CD8-positive, alpha-beta memory T cell (primary cell): Measurements from ENCODE around the gene ATP8A2. TPM values are rescaled to one million over a fixed set of nuclear protein-coding genes. Genes with fewer than 3 reads are reported as not detected.

Source experiments
- CTCF ChIA-PET: fragments of 350-600 bp; sonication (Branson Sonifier 250); formaldehyde crosslinking; loops from one replicate; lab custom pipeline; 2021; ENCODE audit warnings: antibody characterized with exemption; lab: Charles Lee
- POLR2A ChIA-PET: fragments of 350-600 bp; sonication (Branson Sonifier 250); formaldehyde crosslinking; loops from one replicate; lab custom pipeline; 2021; ENCODE audit warnings: antibody characterized with exemption; lab: Charles Lee
- DNase-seq, 5 donors: peaks; one replicate each; pipeline versions ENCODE4 v3.0.0 to v3.0.0-alpha.2; 2020 to 2022; ENCODE audit warnings: mixed read lengths in 1 of 5
- H3K27ac ChIP-seq: one replicate; pipeline ENCODE4 v1.7.0; 2013; ENCODE audit warnings: low read depth, mild to moderate bottlenecking, low read length, moderate library complexity
- H3K27me3 ChIP-seq: 2 replicates; pipeline ENCODE4 v1.7.0; 2013; ENCODE audit warnings: low read length, mild to moderate bottlenecking; ENCODE audit not compliant: insufficient read depth, poor library complexity, severe bottlenecking
- H3K36me3 ChIP-seq: 2 replicates; pipeline ENCODE4 v1.7.0; 2013; ENCODE audit warnings: mild to moderate bottlenecking, low read length, moderate library complexity; ENCODE audit not compliant: insufficient read depth
- H3K4me1 ChIP-seq: 2 replicates; pipeline ENCODE4 v1.7.0; 2013; ENCODE audit warnings: mild to moderate bottlenecking, low read length, moderate library complexity; ENCODE audit not compliant: insufficient read depth
- H3K4me3 ChIP-seq: 2 replicates; pipeline ENCODE4 v1.7.0; 2013; ENCODE audit warnings: mild to moderate bottlenecking, low read length
- H3K9me3 ChIP-seq: 2 replicates; pipeline ENCODE4 v1.7.0; 2013; ENCODE audit warnings: mild to moderate bottlenecking, low read length
- H3K27ac Mint-ChIP-seq, 8 donors: one replicate each; pipeline ENCODE4 v1.8.0; 2020 to 2021; ENCODE audit warnings: mixed read lengths in 8 of 8, mild to moderate bottlenecking in 6 of 8, inconsistent platforms in 3 of 8, moderate library complexity in 3 of 8
- H3K27me3 Mint-ChIP-seq, 2 donors: one replicate each; pipeline ENCODE4 v1.8.0; 2020 to 2021; ENCODE audit warnings: mixed read lengths in 2 of 2, mild to moderate bottlenecking in 1 of 2, moderate library complexity in 1 of 2
- H3K36me3 Mint-ChIP-seq, 3 donors: one replicate each; pipeline ENCODE4 v1.8.0; 2020 to 2021; ENCODE audit warnings: mixed read lengths in 3 of 3, inconsistent platforms in 1 of 3, mild to moderate bottlenecking in 1 of 3
- H3K4me1 Mint-ChIP-seq, 3 donors: one replicate each; pipeline ENCODE4 v1.8.0; 2020 to 2021; ENCODE audit warnings: mixed read lengths in 3 of 3, inconsistent platforms in 1 of 3, mild to moderate bottlenecking in 1 of 3
- H3K4me3 Mint-ChIP-seq, 7 donors: one replicate each; pipeline ENCODE4 v1.8.0; 2020 to 2021; ENCODE audit warnings: mixed read lengths in 7 of 7, mild to moderate bottlenecking in 6 of 7, moderate library complexity in 4 of 7, inconsistent platforms in 2 of 7
- H3K9me3 Mint-ChIP-seq, 5 donors: one replicate each; pipeline ENCODE4 v1.8.0; 2020 to 2022; ENCODE audit warnings: mixed read lengths in 5 of 5, mild to moderate bottlenecking in 3 of 5, moderate library complexity in 2 of 5, inconsistent platforms in 1 of 5
- polyA plus RNA-seq: library from polyadenylated mRNA; unstranded; fragments of 300-500 nt; fragmentation: Illumina TruSeq; gene quantifications from one replicate; pipeline ENCODE4 v1.2.3, GENCODE V29; 2021
- total RNA-seq, 2 experiments: library from RNA; stranded (reverse); gene quantifications; one replicate each; pipeline ENCODE4 v1.2.3, GENCODE V29; 2021

Gene ATP8A2
- total RNA-seq (under 1 TPM; 0.58 to 0.63 TPM), polyA plus RNA-seq (0.26 TPM)

GRCh38 chr13:25371875-25372283 lies at the start of gene ATP8A2:
TSS of gene ATP8A2 (plus strand) at chr13:25371974. CDS start at chr13:25372213, 239 bp downstream.
- Histone ChIP-seq H3K27ac (no peak within 1 kb of the TSS), H3K36me3 (no peaks in the 10 kb centered on the region), H3K4me3 (no peak within 1 kb of the TSS), H3K27me3 (peaks cover 25% of the 10 kb centered on the region), H3K4me1 (no peaks in the 10 kb centered on the region), H3K9me3 (no peaks in the 10 kb centered on the region)
- Mint-ChIP-seq H3K27ac (no peak within 1 kb of the TSS), H3K4me3 (peak within 1 kb of the TSS; percentile 42 to 68 (median 65)), H3K27me3 (peaks cover 43 to 78% of the 10 kb centered on the region in 2 donors), H3K4me1 (peaks cover 9 to 21% (median 10%) of the 10 kb centered on the region in 3 donors), H3K9me3 (peaks cover 0 to 4% (median 0%) of the 10 kb centered on the region in 5 donors), H3K36me3 (no peaks in the 10 kb centered on the region)
- no peak for DNase-seq
- POLR2A ChIA-PET: no interaction called here
- CTCF ChIA-PET: interaction anchor here (1.6 kb wide), 1 partner anchor 10 kb away, joined by 4 read pairs; no protein-coding TSS in a partner anchor

- Mint-ChIP-seq H3K36me3 (peaks cover 0 to 70% (median 12%) of the 10 kb centered on the region in 3 donors), H3K4me1 (no peaks in the 10 kb centered on the region), H3K9me3 (no peaks in the 10 kb centered on the region), H3K27me3 (no peaks in the 10 kb centered on the region), H3K4me3 (no peak overlapping the region), H3K27ac (peak overlapping the region in 3 of 8 donors; percentile 1 to 87 (median 8))
- DNase-seq: no peak
- ChIA-PET POLR2A (no interaction called here), CTCF (no interaction called here)
- peaks cover 34% of the 10 kb centered on the region for H3K36me3 ChIP-seq
- H3K27ac ChIP-seq: no peak overlapping the region
- H3K4me1 ChIP-seq: no peaks in the 10 kb centered on the region
- no peaks in the 10 kb centered on the region for H3K9me3 ChIP-seq
- no peaks in the 10 kb centered on the region for H3K27me3 ChIP-seq
- no peak overlapping the region for H3K4me3 ChIP-seq
Measured at GRCh38 chr13:25324100-25324499, 47.7 kb upstream of the ATP8A2 start.

GRCh38 chr13:25329706-25330105 lies 42.1 kb upstream of the ATP8A2 start:
- no peak overlapping the region for H3K27ac ChIP-seq
- H3K4me3 Mint-ChIP-seq: no peak overlapping the region
- POLR2A ChIA-PET: no interaction called here
- no peaks in the 10 kb centered on the region for H3K9me3 ChIP-seq
- H3K4me1 Mint-ChIP-seq: peaks cover 6 to 23% (median 7%) of the 10 kb centered on the region in 3 donors
- H3K36me3 ChIP-seq: peaks cover 60% of the 10 kb centered on the region
- H3K27me3 Mint-ChIP-seq: no peaks in the 10 kb centered on the region
- H3K36me3 Mint-ChIP-seq: peaks cover 6 to 81% (median 29%) of the 10 kb centered on the region in 3 donors
- no peaks in the 10 kb centered on the region for H3K9me3 Mint-ChIP-seq
- no peak for DNase-seq
- H3K27ac Mint-ChIP-seq: peak overlapping the region in 3 of 8 donors; percentile 5 to 52 (median 18)
- H3K4me1 ChIP-seq: no peaks in the 10 kb centered on the region
- H3K27me3 ChIP-seq: no peaks in the 10 kb centered on the region
- no peak overlapping the region for H3K4me3 ChIP-seq
- CTCF ChIA-PET: no interaction called here

GRCh38 chr13:25330541-25330940 lies 41.2 kb upstream of the ATP8A2 start:
- H3K36me3 ChIP-seq: peaks cover 57% of the 10 kb centered on the region
- Mint-ChIP-seq H3K36me3 (peaks cover 6 to 79% (median 27%) of the 10 kb centered on the region in 3 donors), H3K4me1 (peaks cover 6 to 29% (median 7%) of the 10 kb centered on the region in 3 donors), H3K4me3 (no peak overlapping the region), H3K27me3 (no peaks in the 10 kb centered on the region), H3K27ac (no peak overlapping the region), H3K9me3 (no peaks in the 10 kb centered on the region)
- H3K4me1 ChIP-seq: no peaks in the 10 kb centered on the region
- no peaks in the 10 kb centered on the region for H3K27me3 ChIP-seq
- H3K9me3 ChIP-seq: no peaks in the 10 kb centered on the region
- no peak overlapping the region for H3K27ac ChIP-seq
- H3K4me3 ChIP-seq: no peak overlapping the region
- ChIA-PET POLR2A (no interaction called here), CTCF (no interaction called here)
- no peak for DNase-seq

GRCh38 chr13:25335856-25336255 lies 35.9 kb upstream of the ATP8A2 start:
- POLR2A ChIA-PET: no interaction called here
- H3K4me3 ChIP-seq: no peak overlapping the region
- H3K36me3 ChIP-seq: peaks cover 30% of the 10 kb centered on the region
- H3K4me1 ChIP-seq: no peaks in the 10 kb centered on the region
- Mint-ChIP-seq H3K27me3 (no peaks in the 10 kb centered on the region), H3K4me3 (no peak overlapping the region), H3K9me3 (no peaks in the 10 kb centered on the region), H3K4me1 (peaks cover 6 to 29% (median 7%) of the 10 kb centered on the region in 3 donors), H3K27ac (no peak overlapping the region), H3K36me3 (peaks cover 6 to 72% (median 17%) of the 10 kb centered on the region in 3 donors)
- H3K27me3 ChIP-seq: no peaks in the 10 kb centered on the region
- H3K9me3 ChIP-seq: no peaks in the 10 kb centered on the region
- H3K27ac ChIP-seq: no peak overlapping the region
- no peak for DNase-seq
- CTCF ChIA-PET: no interaction called here

- no peak overlapping the region for H3K27ac ChIP-seq
Measured at GRCh38 chr13:25345576-25345975, 26.2 kb upstream of the ATP8A2 start.

GRCh38 chr13:25347151-25347550 lies 24.6 kb upstream of the ATP8A2 start:
- no peak for DNase-seq
- Histone ChIP-seq H3K27me3 (no peaks in the 10 kb centered on the region), H3K27ac (no peak overlapping the region), H3K4me1 (no peaks in the 10 kb centered on the region), H3K36me3 (no peaks in the 10 kb centered on the region), H3K9me3 (no peaks in the 10 kb centered on the region), H3K4me3 (no peak overlapping the region)
- H3K27me3 Mint-ChIP-seq: peaks cover under 1 to 3% of the 10 kb centered on the region in 2 donors
- CTCF ChIA-PET: no interaction called here
- H3K36me3 Mint-ChIP-seq: peaks cover 2 to 4% (median 3%) of the 10 kb centered on the region in 3 donors
- H3K27ac Mint-ChIP-seq: no peak overlapping the region
- H3K9me3 Mint-ChIP-seq: no peaks in the 10 kb centered on the region
- H3K4me1 Mint-ChIP-seq: no peaks in the 10 kb centered on the region
- no peak overlapping the region for H3K4me3 Mint-ChIP-seq
- POLR2A ChIA-PET: no interaction called here

More at GRCh38 chr13:25345576-25345975, 26.2 kb upstream of the ATP8A2 start:
- H3K4me1 Mint-ChIP-seq: no peaks in the 10 kb centered on the region
- Histone ChIP-seq H3K36me3 (no peaks in the 10 kb centered on the region), H3K4me1 (no peaks in the 10 kb centered on the region), H3K9me3 (no peaks in the 10 kb centered on the region), H3K4me3 (no peak overlapping the region), H3K27me3 (no peaks in the 10 kb centered on the region)
- H3K27ac Mint-ChIP-seq: no peak overlapping the region
- peaks cover 2 to 7% (median 3%) of the 10 kb centered on the region in 3 donors for H3K36me3 Mint-ChIP-seq
- H3K27me3 Mint-ChIP-seq: peaks cover 0 to under 1% of the 10 kb centered on the region in 2 donors
- no peak overlapping the region for H3K4me3 Mint-ChIP-seq
- no peaks in the 10 kb centered on the region for H3K9me3 Mint-ChIP-seq
- DNase-seq: no peak
- ChIA-PET POLR2A (no interaction called here), CTCF (no interaction called here)

GRCh38 chr13:25351404-25351803 lies 20.4 kb upstream of the ATP8A2 start:
- Mint-ChIP-seq H3K27ac (no peak overlapping the region), H3K4me3 (no peak overlapping the region), H3K9me3 (peaks cover 0 to 3% (median 0%) of the 10 kb centered on the region in 5 donors), H3K4me1 (no peaks in the 10 kb centered on the region), H3K27me3 (peaks cover 10 to 27% of the 10 kb centered on the region in 2 donors), H3K36me3 (peaks cover 0 to 9% (median 0%) of the 10 kb centered on the region in 3 donors)
- no peak for DNase-seq
- H3K4me1 ChIP-seq: no peaks in the 10 kb centered on the region
- H3K36me3 ChIP-seq: no peaks in the 10 kb centered on the region
- H3K27ac ChIP-seq: no peak overlapping the region
- no peaks in the 10 kb centered on the region for H3K9me3 ChIP-seq
- no peak overlapping the region for H3K4me3 ChIP-seq
- ChIA-PET POLR2A (no interaction called here), CTCF (no interaction called here)
- no peaks in the 10 kb centered on the region for H3K27me3 ChIP-seq
